Smooth muscle cell (in vitro differentiated cells): ENCODE data around the gene MAGI2. TPM values are rescaled to one million over a fixed set of nuclear protein-coding genes. Genes with fewer than 3 reads are reported as not detected.

ENCODE experiments used
- DNase-seq: peaks from one replicate; lab custom pipeline; 2025; ENCODE audit not compliant: unreplicated experiment; lab: John Stamatoyannopoulos, UW
- H2AFZ ChIP-seq: fragments of 200-600 bp; sonication (generic); 2 replicates; pipeline ENCODE4 v1.6.0; 2016; ENCODE audit warnings: antibody characterized with exemption, low read depth, mild to moderate bottlenecking
- H3F3A ChIP-seq: fragments of 200-600 bp; sonication (generic); 2 replicates; pipeline ENCODE4 v1.6.0; 2017; ENCODE audit warnings: antibody characterized with exemption, low read depth
- H3K27ac ChIP-seq: fragments of 200-600 bp; sonication (generic); 2 replicates; pipeline ENCODE4 v1.5.1; 2016; ENCODE audit warnings: low read depth, mild to moderate bottlenecking
- H3K27me3 ChIP-seq: fragments of 200-600 bp; sonication (generic); 2 replicates; pipeline ENCODE4 v1.6.1; 2016; ENCODE audit warnings: low read depth, mild to moderate bottlenecking
- H3K36me3 ChIP-seq: fragments of 200-600 bp; sonication (generic); 2 replicates; pipeline ENCODE4 v1.5.1; 2016; ENCODE audit warnings: low read depth
- H3K4me1 ChIP-seq: fragments of 200-600 bp; sonication (generic); 2 replicates; pipeline ENCODE4 v1.5.1; 2016; ENCODE audit warnings: low read depth
- H3K4me2 ChIP-seq: fragments of 200-600 bp; sonication (generic); 2 replicates; pipeline ENCODE4 v1.6.0; 2016; ENCODE audit warnings: mild to moderate bottlenecking
- H3K4me3 ChIP-seq: fragments of 200-600 bp; sonication (generic); 2 replicates; pipeline ENCODE4 v1.5.1; 2016; ENCODE audit warnings: mild to moderate bottlenecking
- H3K79me2 ChIP-seq: fragments of 200-600 bp; sonication (generic); 2 replicates; pipeline ENCODE4 v1.6.0; 2016; ENCODE audit warnings: low read depth, mild to moderate bottlenecking
- H3K9ac ChIP-seq: fragments of 200-600 bp; sonication (generic); 2 replicates; pipeline ENCODE4 v1.6.0; 2016; ENCODE audit warnings: low read depth
- H3K9me3 ChIP-seq: fragments of 200-600 bp; sonication (generic); replicated peaks from 2 replicates; pipeline ENCODE4 v1.5.1; 2016; ENCODE audit warnings: low read depth
- H4K20me1 ChIP-seq: fragments of 200-600 bp; sonication (generic); 2 replicates; pipeline ENCODE4 v1.6.0; 2016; ENCODE audit warnings: low read depth
- WGBS: methylation state at CpG from one replicate; pipeline ENCODE4 v1.1.7; 2016; ENCODE audit warnings: low lambda C conversion rate; 5-methylcytosine and 5-hydroxymethylcytosine counted together
- polyA plus RNA-seq: library from polyadenylated mRNA; unstranded; fragments of >200 nt; fragmentation: Nextera tagmentation; extraction: Ambion mirVana; gene quantifications from 2 replicates; pipeline ENCODE4 v1.2.1, GENCODE V29; 2016
- total RNA-seq: library from RNA; depleted of rRNA; stranded (reverse); fragments of >200 nt; gene quantifications from 2 replicates; pipeline ENCODE4 v1.2.3, GENCODE V29; 2014
- TF ChIP-seq, protein P1 (sequence below): fragments of 200-600 bp; sonication (generic); IDR thresholded peaks from 2 replicates; pipeline ENCODE4 v1.5.1; 2017; ENCODE audit warnings: borderline replicate concordance, mild to moderate bottlenecking, antibody characterized with exemption; ENCODE audit not compliant: insufficient read depth, poor library complexity, severe bottlenecking

MAGI2 gene
- total and polyA plus RNA-seq, 2 experiments from 2014 or later: 3.4 to 10.7 TPM

- Histone ChIP-seq H3F3A (no peaks in the 10 kb centered on the region), H3K27ac (no peak overlapping the region), H3K79me2 (no peaks in the 10 kb centered on the region), H3K4me2 (no peak overlapping the region), H3K27me3 (no peaks in the 10 kb centered on the region), H3K36me3 (no peaks in the 10 kb centered on the region), H3K4me1 (peaks cover 6% of the 10 kb centered on the region), H3K4me3 (no peak overlapping the region), H3K9ac (no peak overlapping the region), H3K9me3 (no peaks in the 10 kb centered on the region), H2AFZ (no peak overlapping the region), H4K20me1 (no peaks in the 10 kb centered on the region)
- 67% methylated on average over 2 of the region's 2 CpGs for WGBS
- no peak for DNase-seq
- TF ChIP-seq, protein P1, sequence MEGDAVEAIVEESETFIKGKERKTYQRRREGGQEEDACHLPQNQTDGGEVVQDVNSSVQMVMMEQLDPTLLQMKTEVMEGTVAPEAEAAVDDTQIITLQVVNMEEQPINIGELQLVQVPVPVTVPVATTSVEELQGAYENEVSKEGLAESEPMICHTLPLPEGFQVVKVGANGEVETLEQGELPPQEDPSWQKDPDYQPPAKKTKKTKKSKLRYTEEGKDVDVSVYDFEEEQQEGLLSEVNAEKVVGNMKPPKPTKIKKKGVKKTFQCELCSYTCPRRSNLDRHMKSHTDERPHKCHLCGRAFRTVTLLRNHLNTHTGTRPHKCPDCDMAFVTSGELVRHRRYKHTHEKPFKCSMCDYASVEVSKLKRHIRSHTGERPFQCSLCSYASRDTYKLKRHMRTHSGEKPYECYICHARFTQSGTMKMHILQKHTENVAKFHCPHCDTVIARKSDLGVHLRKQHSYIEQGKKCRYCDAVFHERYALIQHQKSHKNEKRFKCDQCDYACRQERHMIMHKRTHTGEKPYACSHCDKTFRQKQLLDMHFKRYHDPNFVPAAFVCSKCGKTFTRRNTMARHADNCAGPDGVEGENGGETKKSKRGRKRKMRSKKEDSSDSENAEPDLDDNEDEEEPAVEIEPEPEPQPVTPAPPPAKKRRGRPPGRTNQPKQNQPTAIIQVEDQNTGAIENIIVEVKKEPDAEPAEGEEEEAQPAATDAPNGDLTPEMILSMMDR: no peak
These were observed 765.1 kb downstream of the MAGI2 start for GRCh38 chr7:78688376-78688775.

GRCh38 chr7:78686189-78686588 is 767.3 kb downstream of the MAGI2 start:
- H2AFZ ChIP-seq: no peak overlapping the region

DNA sequence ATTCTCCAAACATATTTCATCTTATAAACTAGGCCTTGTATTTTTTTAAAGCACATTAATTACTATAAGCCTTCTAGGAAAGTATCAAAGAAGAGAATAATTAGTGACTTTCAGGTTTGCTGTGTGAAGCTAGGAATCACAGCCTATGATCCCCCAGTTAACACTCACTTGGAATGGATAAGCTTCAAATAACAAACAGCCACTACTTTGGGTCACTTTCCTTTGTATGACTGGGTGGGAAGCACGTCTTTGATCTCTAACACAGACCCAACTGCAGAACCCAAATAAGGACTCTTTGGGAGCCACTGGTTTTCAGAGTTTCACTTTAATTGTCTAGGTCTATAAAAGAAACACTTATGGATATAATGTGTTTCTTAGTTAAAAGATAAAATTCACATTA is 769.3 kb downstream of the MAGI2 start:
- Histone ChIP-seq H3K9me3 (no peaks in the 10 kb centered on the region), H2AFZ (no peak overlapping the region), H3F3A (no peaks in the 10 kb centered on the region), H4K20me1 (no peaks in the 10 kb centered on the region), H3K9ac (no peak overlapping the region), H3K36me3 (no peaks in the 10 kb centered on the region), H3K79me2 (no peaks in the 10 kb centered on the region), H3K27me3 (no peaks in the 10 kb centered on the region), H3K4me1 (peaks cover 6% of the 10 kb centered on the region), H3K4me3 (no peak overlapping the region), H3K27ac (no peak overlapping the region), H3K4me2 (no peak overlapping the region)
- TF ChIP-seq, protein P1: no peak
- WGBS: 72% methylated on average over 1 of the region's 1 CpG
- DNase-seq: no peak

More at GRCh38 chr7:78686189-78686588, 767.3 kb downstream of the MAGI2 start:
- H3K4me3 ChIP-seq: no peak overlapping the region
- H4K20me1 ChIP-seq: no peaks in the 10 kb centered on the region
- no peaks in the 10 kb centered on the region for H3K27me3 ChIP-seq
- H3K36me3 ChIP-seq: no peaks in the 10 kb centered on the region
- H3F3A ChIP-seq: no peaks in the 10 kb centered on the region
- H3K27ac ChIP-seq: no peak overlapping the region
- H3K4me2 ChIP-seq: no peak overlapping the region
- 46% methylated on average over 6 of the region's 6 CpGs for WGBS
- H3K4me1 ChIP-seq: peaks cover 6% of the 10 kb centered on the region
- no peak overlapping the region for H3K9ac ChIP-seq
- no peak for DNase-seq
- H3K79me2 ChIP-seq: no peaks in the 10 kb centered on the region
- no peaks in the 10 kb centered on the region for H3K9me3 ChIP-seq
- TF ChIP-seq, protein P1: no peak

DNA sequence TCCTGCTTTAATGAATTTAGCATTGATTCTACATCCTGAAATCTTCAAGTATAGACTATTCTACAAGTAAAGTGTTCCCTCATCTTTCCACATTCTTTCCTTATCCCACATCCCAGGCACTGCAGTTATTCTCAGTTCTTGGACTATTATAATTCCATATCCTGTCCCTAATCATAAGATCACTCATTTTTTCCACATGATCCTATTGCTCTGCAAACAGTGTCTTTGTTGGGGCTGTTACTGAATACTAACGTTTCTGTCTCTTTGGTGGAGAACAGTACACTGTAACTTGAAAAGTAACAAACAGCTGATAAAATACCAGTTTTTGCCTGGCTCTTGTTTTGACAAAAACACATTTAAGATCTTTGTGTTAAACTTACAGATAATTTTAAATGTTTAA is 769.9 kb downstream of the MAGI2 start:
- no peak for DNase-seq
- H3F3A ChIP-seq: no peaks in the 10 kb centered on the region
- no peaks in the 10 kb centered on the region for H4K20me1 ChIP-seq
- TF ChIP-seq, protein P1: no peak
- no peak overlapping the region for H3K4me3 ChIP-seq
- no peak overlapping the region for H2AFZ ChIP-seq
- H3K4me1 ChIP-seq: peaks cover 5% of the 10 kb centered on the region
- H3K36me3 ChIP-seq: no peaks in the 10 kb centered on the region
- no peaks in the 10 kb centered on the region for H3K79me2 ChIP-seq
- WGBS: 49% methylated on average over 1 of the region's 1 CpG
- H3K27ac ChIP-seq: no peak overlapping the region
- no peak overlapping the region for H3K4me2 ChIP-seq
- H3K9ac ChIP-seq: no peak overlapping the region
- no peaks in the 10 kb centered on the region for H3K9me3 ChIP-seq
- no peaks in the 10 kb centered on the region for H3K27me3 ChIP-seq
